Right lung (tissue), 5 donors: ENCODE data around the gene UFD1. TPM values are rescaled to one million over a fixed set of nuclear protein-coding genes. Genes with fewer than 3 reads are reported as not detected.

Experiments used
- DNase-seq, 2 donors: peaks; one replicate each; pipeline ENCODE4 v3.0.0-alpha.2; 2013
- polyA plus RNA-seq, 5 donors: library from polyadenylated mRNA; unstranded; fragments of 120-200 nt; gene quantifications; one replicate each; pipeline versions ENCODE4 v1.2.1 to v1.2.3, GENCODE V29; 2013; ENCODE audit warnings: inconsistent platforms in 1 of 5, low replicate concordance in 1 of 5; ENCODE audit not compliant: insufficient read length in 5 of 5, insufficient read depth in 1 of 5

UFD1 gene
- polyA plus RNA-seq, 5 donors, result 58.6 to 76.8 (median 66.4) TPM

DNA sequence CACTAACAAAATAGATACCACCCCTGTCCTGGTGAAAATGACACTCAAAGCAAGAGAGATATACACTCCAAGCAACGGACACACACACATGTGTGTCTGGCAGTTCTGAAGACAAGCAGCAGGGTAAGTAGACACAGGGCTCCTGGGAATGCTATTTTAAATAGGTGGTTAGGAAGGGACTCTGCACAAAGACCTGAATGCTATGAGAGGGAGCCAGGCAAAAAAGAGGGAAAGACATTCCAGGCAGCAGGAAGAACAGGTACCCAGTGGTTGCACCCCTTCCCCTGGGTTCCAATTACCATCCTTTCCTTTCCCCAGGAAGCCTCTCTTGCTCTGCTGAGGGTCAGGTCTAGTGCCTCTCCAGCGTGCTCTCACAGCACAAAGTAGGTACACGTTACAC, 3.0 kb downstream of the UFD1 start:
- DNase-seq, result no peak

DNA sequence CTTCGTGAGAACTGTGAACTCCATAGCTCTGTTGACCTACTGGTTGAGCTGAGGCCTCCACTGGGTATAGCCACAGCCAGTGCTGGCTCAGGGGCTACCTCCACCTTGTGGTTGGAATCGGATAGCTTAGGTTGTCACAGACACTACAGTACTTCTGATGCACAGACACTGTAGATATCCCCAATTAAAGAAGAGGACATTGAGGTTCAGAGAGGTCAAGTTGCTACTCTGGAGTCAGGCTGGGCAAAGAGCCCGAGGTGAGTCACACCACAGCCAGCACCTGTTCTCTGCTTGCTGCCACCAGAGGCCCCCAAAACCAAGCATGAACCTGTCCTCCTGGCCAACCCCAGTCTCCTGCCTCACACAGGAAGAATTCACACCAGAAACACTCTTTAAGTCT, 5.4 kb downstream of the UFD1 start:
- DNase-seq, result no peak

DNA sequence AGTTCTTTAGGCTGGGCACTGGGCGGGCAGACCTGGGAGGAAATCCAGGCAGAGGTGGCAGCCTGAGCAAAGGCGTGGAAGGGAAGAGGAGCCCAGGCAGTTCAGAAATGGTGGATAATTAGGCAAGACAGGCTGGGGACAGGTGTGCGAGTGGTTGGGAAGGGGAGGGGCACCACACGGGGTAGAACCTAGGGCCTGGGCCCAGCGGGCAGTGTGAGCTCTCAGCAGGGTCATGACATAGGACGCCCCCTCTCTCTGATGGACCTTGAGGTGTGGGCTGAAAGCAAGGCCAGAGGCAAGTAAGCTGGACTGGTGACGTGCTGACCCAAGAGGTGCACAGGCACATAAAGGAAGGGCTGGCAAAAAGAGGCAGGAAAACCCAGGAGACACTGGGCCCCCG, 6.8 kb downstream of the UFD1 start:
- no peak for DNase-seq

DNA sequence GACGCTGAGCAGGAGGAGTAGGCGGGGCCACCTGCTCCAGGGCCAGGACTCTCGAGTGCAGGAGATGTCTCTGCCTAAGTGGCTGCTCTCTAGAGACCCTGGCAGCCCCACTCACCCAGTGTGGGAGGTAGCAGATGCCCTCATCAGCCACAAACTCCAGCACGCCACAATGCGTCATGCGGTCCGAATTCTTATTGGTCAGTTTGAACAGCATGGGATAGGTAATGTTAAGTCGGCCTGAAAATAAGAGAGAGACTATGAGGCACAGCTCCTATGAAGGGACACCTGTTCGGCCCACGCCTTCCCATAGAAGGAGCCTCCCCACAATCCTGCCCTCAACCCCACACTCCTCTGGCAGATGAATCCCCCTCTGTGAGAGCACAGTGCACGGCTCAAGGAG, 7.4 kb downstream of the UFD1 start:
- no peak for DNase-seq

DNA sequence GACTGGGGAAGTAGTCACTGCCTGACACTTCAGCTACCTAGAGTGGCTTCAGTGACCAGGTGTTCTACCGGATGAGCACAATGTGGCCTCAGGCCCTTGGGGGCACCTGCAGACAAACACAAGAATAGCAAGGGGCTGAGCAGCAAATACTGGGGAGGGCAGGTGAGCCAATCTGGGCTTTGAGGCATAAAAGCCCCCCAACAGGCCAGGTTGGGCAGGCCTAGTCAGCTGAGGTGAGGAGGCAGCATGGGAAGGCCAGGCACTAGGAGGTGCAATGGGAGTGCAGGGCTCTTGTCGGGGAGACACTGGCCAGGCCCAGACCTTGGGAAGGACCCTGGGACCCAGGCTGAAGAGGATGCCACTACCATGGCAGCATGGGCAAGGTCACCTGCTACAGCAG, 9.0 kb downstream of the UFD1 start:
- DNase-seq, result no peak

DNA sequence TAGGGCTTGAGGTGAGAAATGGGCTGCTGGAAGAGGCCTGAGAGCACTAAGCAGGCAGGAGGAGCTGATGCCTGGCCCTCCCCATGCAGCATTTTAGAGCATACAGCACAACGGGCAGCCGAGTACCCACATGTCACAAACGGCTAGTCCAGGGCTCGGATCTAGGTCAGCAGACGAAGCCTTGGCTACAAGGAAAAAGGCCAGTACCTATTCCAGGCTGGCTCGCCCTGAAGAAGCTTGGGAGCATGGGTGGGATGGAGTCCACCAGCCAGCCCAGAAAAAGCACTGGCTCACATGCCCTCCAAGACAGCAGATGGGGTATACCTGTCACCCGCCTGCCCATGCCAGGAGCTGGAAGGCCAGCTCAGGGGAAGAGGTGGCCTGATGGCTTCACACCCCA, 9.6 kb downstream of the UFD1 start:
- no peak for DNase-seq

DNA sequence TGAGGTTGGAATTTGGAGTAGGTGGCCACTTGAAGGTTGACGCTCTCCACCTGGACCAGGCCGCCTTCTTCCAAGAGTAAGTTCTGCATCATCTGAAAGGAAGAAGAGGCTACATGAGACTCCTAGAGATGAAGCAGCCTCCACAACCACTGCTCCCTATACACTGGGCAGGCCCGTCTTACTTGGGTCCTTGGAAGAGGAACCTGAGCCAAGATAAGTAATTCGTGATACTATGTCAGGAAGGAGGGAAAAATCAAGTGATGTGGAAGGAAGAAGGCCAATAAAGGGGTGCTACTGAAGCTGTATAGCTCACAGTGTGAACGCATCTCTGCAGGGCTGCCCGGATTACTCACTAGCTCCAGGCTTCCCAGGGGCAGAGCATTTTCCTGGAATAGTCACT, 11.1 kb downstream of the UFD1 start:
- no peak for DNase-seq

DNA sequence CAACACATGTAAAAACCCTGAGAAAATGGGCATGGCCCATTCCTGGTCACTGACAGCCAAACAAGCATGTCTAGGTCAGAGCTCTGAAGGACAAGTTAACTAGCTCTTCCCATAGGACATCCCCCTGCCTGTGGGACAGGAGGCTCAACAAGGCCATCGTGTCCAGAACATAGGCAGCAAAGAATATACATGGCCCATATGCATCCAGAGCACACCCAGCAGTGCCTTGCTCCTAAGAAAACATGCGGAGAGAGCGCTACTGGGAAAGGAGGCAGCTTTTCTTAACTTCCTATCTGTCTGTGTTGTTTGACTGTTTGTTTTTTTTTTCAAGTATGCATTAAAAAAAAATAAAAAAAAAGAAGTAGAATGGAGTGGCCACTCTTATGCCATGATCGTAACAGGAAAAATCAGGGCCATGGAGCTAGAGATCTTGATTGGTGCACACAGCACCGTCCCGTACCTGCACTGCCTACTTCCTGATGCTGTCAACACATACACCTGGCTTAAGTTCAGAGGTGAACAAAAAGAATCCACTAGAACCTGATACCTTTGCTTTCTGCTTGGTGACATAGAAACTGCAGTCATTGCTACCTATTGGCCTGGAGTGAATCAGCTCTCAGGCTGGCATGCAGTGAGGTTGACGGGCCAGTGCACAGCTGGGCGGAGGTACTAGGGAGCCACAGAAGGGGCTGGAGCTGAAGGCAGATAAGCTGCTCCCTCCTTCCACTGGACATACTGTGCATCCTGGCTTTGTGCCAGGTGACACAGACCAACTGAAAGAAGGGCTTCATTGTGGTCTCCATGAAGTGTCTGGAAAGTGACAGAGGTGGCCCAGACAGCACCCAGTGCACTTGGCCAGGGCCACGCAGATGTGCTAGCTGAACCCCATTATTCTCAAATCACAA, 11.9 kb downstream of the UFD1 start:
- no peak for DNase-seq

DNA sequence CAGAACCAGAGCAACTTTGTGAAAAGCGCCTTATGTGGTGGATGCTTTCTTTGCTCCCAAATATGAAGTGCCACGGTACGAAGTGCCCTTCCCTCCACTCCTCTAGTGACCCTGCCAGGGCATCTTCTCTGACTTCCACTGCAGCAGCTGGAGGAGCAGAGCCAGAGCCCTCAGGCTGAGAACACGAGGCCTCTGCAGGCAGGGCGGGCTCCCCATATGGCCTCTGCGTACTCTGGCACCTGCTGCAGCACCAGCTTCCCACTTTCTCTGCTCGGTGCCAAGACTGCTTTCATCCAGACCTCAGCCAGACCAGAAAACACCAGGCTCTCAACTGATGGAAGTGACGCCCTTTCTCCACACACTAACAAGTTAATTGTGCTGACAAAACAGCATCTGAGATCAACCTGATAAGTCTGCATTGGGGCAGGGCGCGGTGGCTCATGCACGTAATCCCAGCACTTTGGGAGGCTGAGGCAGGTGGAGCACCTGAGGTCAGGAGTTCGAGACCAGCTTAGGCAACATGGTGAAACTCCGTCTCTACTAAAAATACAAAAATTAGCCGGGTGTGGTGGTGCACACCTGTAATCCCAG, 12.8 kb downstream of the UFD1 start:
- no peak for DNase-seq

DNA sequence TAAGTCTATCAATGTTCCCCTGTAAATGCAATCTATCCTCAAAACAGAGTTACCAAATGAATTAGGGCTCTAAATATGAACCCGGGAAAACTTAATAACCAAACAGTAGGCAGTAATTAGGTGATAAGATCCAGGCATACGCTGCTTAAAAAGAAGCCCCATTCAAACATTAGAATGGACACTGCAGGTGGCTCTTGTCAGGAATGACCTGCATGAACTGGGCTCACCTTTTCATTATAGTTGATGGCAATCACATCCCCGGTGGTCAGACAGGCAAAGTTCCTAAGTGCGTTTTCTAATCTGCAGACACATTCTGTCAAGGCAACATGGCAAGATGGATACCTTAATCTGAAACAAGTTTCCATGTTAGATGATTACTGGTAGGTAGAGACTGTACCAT, 14.0 kb downstream of the UFD1 start:
- no peak for DNase-seq

DNA sequence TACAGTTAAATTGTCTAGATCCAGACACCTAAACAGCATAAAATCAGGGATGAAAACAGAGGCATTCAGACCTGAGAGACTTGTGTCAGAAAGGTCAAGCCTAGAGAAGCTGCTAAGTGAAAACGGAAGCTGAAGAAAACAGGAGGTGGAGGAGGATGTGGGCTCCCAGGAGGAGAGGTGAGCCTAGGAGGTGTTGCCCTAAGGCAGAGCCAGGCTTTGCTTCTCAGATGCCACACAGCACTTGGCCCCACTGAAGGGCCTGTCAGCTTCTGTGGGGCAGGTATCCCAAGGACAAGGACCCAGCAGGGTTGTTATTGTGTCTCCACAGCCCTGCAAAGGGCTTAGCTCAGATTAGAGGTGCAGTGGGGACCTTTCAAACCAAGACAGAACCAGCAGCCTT, 14.4 kb downstream of the UFD1 start:
- DNase-seq, result no peak

DNA sequence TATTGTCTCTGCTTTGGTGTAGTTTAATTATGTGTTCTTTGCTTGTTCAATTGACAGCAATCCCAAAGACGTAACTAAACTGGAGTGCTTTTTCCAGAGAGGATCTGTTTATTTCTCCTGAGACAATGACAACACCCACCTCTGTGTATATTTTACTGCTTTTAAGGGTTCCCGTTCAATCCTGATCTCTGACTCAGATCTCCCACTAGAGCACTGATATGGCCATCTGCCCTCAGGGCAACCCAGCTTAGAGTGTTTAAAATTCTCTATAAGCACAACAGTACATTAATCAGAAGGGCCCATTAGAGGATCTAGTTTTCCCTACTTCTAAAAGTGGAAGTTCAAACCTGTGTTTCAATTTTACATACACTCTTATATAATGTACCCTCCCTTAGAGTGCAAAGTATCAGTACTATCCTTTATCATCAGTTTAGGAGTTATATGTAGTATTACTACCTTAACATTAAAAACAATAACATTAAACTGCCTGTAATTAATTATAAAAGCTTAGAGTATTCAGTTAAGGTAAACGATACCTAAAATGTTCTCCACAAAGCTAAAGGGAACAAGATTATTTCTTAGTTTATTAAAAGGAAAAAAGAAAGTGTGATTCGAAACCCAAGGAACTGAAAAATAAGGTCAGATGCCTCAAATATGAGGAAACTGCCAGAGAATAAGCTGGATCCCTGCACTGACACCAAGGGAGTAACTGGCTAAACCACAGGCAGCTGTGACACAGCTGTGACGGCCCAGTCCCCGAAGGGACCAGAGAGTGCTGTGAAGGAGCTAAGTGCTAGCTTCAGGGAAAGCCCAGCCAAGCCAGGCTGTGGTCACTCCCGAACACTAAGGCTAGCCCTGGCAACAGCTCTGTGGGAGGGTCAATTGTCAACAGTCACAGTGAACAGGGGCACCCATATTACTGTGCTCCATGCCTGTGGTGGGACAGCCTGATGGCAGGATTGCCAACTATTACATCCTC, 15.2 kb downstream of the UFD1 start:
- DNase-seq, result no peak

DNA sequence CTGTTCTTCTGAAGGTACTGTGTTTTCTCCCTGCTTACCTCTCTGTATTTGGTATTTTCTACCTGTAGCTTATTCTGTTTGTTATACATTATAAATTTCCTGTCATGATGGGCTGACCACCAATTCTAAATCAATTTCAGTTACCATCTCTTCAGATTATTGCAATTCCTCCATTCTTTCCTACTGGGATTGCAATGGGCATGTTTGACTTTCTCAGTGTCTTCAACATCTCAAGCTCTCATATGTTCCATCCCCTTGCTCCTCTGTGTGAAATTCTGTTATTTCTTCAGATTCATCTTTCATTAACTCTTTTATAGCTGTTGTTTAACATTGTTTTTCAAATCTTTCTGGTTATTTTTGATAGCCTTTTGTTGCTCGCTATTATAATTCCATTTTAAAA, 16.0 kb downstream of the UFD1 start:
- DNase-seq, result no peak

DNA sequence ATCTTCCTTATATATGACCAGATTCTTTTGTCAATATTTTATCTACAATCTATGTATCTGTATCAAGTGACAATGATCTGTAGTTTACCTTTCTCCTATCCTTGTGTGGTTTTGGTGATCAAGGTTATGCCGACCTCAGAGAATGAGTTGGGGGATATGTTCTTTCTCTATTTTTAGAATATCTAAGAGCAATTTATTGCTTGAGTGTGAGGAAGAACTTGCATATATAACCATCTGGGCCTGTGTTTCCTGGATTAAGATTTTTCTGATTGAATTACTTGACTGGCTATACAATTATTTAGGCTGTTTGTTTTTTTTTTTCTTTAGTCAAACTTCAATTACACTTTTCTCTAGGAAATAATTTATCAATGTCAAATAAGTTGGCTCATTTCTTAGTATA, 17.5 kb downstream of the UFD1 start:
- DNase-seq, result no peak

DNA sequence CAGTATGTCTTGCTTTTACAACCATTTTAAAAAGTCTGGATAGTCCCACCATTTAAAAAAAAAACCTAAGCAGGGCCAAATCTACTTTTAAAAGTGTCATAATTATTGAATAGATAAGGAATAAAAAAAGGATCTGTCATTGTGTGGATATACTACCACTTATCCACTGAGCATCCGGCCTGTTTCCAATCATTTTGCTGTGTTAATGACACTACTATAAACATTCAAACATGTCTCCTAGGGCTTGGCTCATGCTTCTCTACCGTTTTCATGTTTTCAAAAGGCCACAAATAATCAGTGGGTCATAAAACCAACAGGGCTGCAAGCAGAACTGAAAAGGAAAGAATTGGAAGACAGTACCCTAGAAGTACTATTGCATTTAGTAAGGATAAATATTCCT, 19.0 kb downstream of the UFD1 start:
- no peak for DNase-seq

DNA sequence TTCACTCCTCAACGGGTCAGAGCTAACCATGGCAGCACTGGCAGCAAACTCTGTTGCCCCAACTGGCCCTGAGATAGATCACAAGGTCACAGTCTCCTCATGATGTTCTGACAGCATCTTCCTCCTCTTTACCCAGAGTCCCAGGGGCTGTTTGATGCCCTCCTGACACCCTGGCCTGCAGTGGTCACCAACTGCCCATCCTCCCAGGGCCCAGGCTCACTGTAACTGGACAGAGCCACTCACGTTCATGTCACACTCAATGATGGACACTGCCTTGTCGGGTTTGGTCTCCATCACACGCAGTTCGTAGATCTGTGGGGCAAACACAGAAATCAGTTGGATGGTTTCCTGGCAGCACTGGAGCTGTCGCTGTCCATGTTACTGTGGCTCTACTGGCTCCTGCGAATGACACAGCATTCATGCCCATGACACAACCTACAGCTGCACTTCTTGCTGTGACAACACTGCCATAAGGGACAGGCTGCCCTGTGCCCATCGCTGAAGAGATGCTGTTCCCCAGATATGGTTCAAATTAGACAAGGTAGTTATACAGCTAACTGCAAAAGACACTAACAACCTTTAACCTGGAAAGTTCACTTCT, 21.1 kb downstream of the UFD1 start:
- no peak for DNase-seq

DNA sequence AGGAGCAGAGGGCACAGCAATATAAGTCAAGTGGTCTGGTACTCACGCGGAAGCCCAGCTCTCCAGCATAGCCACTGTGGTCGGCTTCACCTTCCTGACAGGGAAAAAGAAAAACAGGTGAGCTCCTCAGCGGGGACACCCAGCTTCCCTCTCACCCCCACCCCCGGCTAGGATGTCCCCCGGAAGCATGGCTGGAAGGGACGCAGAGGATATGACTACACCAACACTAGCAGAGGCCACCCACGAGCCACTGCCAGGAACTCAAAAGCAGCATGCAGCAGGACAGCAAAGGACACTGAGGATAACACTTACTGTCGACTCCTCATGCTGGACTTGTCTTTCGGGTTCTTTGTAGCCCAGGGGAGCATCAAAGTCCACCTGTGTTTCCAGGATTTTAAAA, 22.5 kb downstream of the UFD1 start:
- DNase-seq, result no peak

DNA sequence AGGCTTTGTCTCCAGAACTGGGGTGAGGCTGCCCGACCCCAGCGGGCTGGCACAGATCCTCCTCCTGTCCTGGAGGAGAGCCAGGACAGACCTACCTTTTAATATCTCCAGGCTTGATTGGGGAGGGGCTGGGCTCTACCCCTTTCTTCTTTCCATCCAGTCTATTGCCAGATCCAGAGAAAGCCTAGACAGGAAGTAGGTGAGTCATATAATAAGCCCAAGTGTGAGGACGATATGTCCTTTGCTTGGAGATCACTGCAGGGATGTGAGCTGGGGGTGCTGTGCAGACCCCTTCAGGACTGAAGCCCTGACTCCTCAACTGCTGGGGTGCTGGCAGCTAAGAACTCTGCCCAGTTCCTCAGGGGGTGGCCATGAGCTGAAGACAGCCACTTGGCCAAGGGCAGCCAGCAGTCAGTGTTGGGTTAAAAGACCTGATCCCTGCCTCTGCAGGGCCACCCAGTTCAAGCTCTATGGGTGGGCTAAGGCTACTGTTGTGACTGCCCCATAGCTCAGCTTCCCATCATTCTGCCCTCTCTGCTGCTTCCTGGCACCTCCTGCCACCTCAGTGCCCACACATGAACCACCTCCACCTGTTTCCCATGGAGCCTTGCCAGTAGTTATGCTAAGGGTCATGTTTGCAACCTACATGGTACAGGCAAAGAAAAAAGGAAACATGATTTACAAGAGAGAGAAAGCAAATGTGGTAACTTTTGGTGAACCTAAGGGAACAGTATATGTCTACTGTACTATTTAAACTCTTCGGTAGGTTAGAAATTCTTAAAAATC, 23.2 kb downstream of the UFD1 start:
- DNase-seq, result no peak

DNA sequence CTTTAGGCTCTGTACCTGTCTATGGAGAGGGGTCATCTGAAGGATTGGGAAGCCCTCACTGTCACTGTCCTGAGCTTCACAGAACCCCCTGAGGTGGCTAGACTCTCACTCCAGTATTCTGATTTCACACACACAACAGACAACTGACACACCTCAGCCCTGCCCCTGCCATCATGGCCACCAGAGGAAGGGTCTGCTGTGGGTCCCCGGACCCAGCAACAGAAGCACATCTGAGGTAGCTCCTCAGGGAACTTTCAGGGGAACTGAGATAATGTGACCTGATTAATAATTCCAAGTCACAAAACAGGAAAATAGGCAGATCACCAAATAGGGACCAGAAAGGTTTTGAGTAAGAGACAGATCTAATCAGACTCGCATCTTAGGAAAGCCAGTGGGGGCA, 24.0 kb downstream of the UFD1 start:
- no peak for DNase-seq

DNA sequence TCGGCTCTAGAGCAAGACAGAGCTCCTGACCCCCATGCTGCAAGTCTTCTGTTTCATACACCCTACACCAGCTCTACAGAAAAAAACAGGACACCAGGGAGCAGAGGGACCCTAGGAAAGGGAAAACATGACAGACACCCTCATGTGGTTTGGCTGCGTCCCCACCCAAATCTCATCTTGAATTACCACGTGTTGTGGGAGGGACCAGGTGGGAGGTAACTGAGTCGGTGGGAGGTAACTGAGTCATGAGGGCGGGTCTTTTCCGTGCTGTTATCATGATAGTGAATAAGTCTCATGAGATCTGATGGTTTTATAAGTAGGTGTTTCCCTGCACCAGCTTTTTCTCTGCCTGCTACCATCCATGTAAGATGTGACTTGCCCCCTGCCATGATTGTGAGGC, 24.8 kb downstream of the UFD1 start:
- DNase-seq, result no peak

DNA sequence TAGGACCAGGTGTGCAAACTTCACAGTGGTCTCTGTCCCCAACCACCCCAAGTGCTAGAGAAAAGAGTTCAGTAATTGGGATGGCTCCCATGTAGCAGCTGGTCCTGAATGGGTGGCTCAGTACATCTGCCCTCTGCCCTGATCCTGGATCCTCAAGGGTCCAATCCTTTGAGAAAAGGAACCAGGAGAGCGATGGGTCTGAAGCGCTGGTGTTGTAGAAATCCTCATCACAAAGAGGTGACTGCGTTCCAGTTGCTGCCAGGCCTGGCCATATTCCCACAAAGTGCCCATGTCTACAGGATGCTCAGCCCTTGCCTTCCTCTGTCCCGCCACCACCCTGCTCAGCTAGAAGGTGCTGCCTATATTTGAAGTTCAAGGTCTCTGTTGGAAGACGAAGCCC, 25.3 kb downstream of the UFD1 start:
- no peak for DNase-seq
